Effector memory CD4-positive, alpha-beta T cell (primary cell): Measurements from ENCODE around the gene YPEL4.

ENCODE experiments used
- DNase-seq, 3 donors: peaks; one replicate each; pipeline ENCODE4 v3.0.0-alpha.2; 2020
- H3K27ac ChIP-seq: 2 replicates; pipeline ENCODE4 v1.7.0; 2013; ENCODE audit warnings: mild to moderate bottlenecking, low read length, moderate library complexity; ENCODE audit not compliant: insufficient read depth, poor library complexity, severe bottlenecking
- H3K27me3 ChIP-seq: replicated peaks from 2 replicates; pipeline ENCODE4 v1.7.0; 2013; ENCODE audit warnings: mild to moderate bottlenecking, low read length; ENCODE audit not compliant: insufficient read depth, control insufficient read depth, poor library complexity, severe bottlenecking
- H3K36me3 ChIP-seq: 2 replicates; pipeline ENCODE4 v1.7.0; 2013; ENCODE audit warnings: mild to moderate bottlenecking, low read length, moderate library complexity; ENCODE audit not compliant: control insufficient read depth, insufficient read depth
- H3K4me1 ChIP-seq: 2 replicates; pipeline ENCODE4 v1.7.0; 2013; ENCODE audit warnings: low read length, mild to moderate bottlenecking; ENCODE audit not compliant: control insufficient read depth, insufficient read depth, poor library complexity, severe bottlenecking
- H3K4me3 ChIP-seq: 2 replicates; pipeline ENCODE4 v1.7.0; 2013; ENCODE audit warnings: low read length, low read depth, mild to moderate bottlenecking; ENCODE audit not compliant: insufficient read depth, poor library complexity, severe bottlenecking
- H3K9me3 ChIP-seq: 2 replicates; pipeline ENCODE4 v1.7.0; 2013; ENCODE audit warnings: mild to moderate bottlenecking, low read length, moderate library complexity; ENCODE audit not compliant: control insufficient read depth

The YPEL4 gene

DNA sequence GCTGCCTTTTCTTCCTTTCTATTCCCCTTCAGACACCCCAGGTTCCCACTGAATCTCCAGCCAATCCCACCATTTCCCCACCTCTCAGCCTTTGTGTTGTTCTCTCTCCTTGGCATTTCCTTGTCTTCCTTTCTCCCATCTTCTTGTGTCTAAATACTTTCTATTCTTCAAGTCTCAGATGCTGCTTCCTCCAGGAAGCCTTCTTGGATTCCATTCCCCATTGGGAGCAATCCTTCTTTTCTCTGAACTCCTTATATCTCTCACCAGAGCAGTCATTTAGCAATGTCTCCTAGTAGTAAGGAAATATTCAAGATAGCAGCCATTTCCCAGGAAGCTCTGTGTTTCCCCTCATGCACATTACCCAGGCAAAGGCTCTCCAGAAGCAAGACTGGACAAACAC, 15.4 kb downstream of the YPEL4 start:
- H3K4me3 ChIP-seq, result no peak overlapping the region
- no peaks in the 10 kb centered on the region for H3K9me3 ChIP-seq
- peaks cover 15% of the 10 kb centered on the region for H3K4me1 ChIP-seq
- DNase-seq, result no peak
- H3K27ac ChIP-seq, result no peak overlapping the region
- no peaks in the 10 kb centered on the region for H3K36me3 ChIP-seq
- H3K27me3 ChIP-seq, result peaks cover 13% of the 10 kb centered on the region

DNA sequence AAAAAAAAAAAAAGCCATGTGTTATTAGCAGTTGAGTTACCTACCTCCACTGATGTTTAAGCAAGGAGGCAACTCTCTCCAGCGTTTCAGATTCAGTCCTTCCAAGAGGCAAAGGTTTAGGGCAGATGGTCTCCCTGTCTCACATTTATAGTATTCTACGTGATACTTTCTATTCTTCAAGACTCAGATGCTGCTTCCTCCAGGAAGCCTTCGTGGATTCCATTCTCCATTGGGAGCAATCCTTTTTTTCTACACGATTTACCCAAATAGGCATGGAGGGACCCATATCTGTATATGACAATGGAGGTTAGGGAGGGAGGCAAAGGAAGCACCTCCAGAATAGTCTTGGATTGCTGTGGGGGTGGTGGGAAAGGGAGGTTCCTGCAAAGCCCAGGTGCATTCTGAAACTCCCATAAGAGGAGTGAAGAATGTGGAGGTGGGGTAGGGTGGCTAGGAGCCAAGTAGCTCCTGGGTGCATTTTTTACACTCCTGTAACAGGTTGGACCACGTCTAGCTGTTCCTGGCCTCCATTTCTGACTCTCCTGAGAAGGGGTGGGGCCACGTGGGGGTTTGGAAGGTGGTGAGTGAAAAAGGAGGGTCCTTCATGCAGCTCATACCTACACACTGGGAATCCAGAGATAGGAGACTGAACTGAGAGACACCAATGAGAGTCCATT, 16.2 kb downstream of the YPEL4 start:
- Histone ChIP-seq H3K36me3 (no peaks in the 10 kb centered on the region), H3K27me3 (peaks cover 13% of the 10 kb centered on the region), H3K9me3 (no peaks in the 10 kb centered on the region), H3K27ac (no peak overlapping the region), H3K4me3 (no peak overlapping the region), H3K4me1 (peaks cover 7% of the 10 kb centered on the region)
- no peak for DNase-seq

DNA sequence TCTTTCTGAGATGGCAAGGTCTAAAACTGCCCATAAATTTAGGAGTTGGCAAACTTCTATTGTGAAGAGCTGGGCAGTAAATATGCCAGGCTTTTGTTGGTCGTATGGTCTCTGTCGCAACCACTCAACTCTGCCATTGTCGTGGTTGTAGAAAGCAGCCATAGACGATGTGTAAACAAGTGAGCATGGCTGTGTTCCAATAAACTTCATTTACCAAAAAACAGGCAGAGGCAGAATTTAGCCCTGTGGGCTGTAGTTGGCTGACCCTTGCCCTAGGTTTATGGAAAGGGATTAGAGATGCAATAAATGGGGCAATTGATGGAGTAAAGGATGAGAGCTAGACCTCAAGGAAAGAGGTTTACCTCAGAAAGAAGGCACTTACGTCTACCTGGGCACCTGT, 17.6 kb downstream of the YPEL4 start:
- DNase-seq, result no peak
- H3K9me3 ChIP-seq, result no peaks in the 10 kb centered on the region
- no peaks in the 10 kb centered on the region for H3K36me3 ChIP-seq
- H3K27me3 ChIP-seq, result no peaks in the 10 kb centered on the region
- no peaks in the 10 kb centered on the region for H3K4me1 ChIP-seq
- H3K27ac ChIP-seq, result no peak overlapping the region
- no peak overlapping the region for H3K4me3 ChIP-seq

DNA sequence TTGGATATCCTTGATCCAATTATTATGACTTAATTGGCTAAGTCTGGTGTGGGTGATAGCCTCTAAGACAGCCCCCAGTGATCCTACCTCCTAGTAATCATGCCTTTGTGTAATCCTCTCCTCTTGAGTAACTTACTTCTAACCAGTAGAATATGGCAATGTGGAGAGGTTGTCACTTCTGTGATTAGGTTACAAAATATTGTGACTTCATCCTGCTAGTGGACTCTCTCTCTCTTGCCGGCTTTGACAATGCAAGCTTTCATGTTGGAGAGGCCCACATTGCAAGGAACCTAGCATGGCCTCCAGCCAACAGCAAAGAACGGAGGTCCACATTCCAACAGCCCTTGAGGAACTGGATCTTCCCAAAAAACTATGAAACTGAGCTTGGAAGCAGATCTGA, 19.5 kb downstream of the YPEL4 start:
- Histone ChIP-seq H3K4me1 (no peaks in the 10 kb centered on the region), H3K36me3 (no peaks in the 10 kb centered on the region), H3K27ac (no peak overlapping the region), H3K27me3 (no peaks in the 10 kb centered on the region), H3K4me3 (no peak overlapping the region), H3K9me3 (no peaks in the 10 kb centered on the region)
- no peak for DNase-seq

DNA sequence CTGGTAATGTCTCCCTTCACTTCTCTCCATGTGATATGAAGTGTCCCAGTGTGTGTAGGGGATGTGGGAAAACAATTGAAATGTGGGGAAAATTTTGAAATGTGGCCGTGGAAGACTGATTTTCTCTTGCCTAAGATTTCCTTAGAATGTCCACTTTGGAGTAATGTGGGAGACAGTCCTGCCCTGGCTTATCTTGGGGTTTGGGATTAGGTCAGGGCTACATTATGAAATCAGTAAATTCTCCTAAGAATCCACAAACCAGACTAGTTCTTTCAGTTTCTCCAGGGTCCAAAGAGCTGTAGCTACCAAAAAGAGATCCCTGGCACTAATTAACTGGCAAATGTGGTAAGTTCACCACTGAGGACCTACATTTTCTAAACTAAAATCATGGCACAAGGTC, 22.8 kb downstream of the YPEL4 start:
- Histone ChIP-seq H3K36me3 (no peaks in the 10 kb centered on the region), H3K27ac (no peak overlapping the region), H3K4me1 (no peaks in the 10 kb centered on the region), H3K9me3 (no peaks in the 10 kb centered on the region), H3K27me3 (no peaks in the 10 kb centered on the region), H3K4me3 (no peak overlapping the region)
- no peak for DNase-seq

DNA sequence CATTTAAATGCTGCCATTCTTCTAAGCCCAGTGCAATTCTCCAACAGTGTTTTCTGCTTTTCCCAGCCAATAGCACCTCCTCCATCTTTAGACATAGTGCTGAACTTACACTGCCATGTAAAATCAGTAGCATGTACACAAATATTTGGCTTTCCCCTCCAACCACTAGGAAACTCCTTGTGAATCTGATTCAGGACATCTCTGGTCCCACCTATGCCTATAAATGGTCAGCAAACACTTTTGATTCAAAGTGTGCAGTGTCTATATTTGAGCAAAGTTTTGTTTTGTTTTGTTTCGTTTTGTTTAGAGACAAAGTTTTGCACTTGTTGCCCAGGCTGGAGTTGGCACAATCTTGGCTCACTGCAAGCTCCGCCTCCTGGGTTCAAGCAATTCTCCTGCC, 24.8 kb downstream of the YPEL4 start:
- Histone ChIP-seq H3K36me3 (no peaks in the 10 kb centered on the region), H3K4me3 (no peak overlapping the region), H3K27ac (no peak overlapping the region), H3K9me3 (no peaks in the 10 kb centered on the region), H3K4me1 (no peaks in the 10 kb centered on the region), H3K27me3 (no peaks in the 10 kb centered on the region)
- DNase-seq, result no peak

DNA sequence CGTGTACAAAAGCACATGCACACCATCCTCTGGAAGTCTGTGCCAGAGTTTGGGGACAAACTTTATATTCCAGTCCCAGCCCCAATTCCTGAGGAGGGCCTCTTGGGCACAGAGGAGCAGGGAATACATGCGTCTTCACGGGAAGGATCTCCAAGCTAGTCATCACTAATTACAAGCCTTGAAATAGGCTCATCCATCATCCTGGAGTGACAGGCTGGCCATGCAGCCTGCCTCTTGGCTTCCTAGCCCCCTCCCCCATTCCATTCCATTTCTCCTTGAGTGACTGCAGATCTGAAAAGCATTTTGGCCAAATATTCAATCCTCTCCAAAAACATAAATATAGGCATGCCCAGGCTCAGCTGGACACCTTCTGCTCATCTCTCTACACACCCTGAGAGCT, 27.4 kb downstream of the YPEL4 start:
- H3K27me3 ChIP-seq, result no peaks in the 10 kb centered on the region
- no peak overlapping the region for H3K4me3 ChIP-seq
- no peaks in the 10 kb centered on the region for H3K36me3 ChIP-seq
- no peaks in the 10 kb centered on the region for H3K4me1 ChIP-seq
- no peak for DNase-seq
- H3K9me3 ChIP-seq, result no peaks in the 10 kb centered on the region
- H3K27ac ChIP-seq, result no peak overlapping the region

DNA sequence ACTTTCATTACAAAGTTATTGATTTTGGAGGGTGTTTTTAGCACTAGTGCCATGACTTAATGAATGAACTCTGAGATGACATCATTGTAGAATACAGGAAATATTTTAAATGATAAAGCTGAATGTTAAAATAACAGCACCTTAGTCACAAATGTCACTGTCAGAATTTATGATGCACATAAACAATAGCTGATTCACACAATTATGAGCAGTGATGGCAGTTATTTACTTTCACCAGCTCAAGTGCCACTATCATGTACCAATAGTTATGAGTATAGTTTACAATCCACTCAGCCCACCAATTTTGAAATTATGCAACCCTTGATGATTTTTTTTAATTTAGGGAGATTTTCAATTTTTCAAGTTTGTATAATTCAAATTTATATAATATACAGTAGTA, 29.2 kb downstream of the YPEL4 start:
- no peaks in the 10 kb centered on the region for H3K9me3 ChIP-seq

DNA sequence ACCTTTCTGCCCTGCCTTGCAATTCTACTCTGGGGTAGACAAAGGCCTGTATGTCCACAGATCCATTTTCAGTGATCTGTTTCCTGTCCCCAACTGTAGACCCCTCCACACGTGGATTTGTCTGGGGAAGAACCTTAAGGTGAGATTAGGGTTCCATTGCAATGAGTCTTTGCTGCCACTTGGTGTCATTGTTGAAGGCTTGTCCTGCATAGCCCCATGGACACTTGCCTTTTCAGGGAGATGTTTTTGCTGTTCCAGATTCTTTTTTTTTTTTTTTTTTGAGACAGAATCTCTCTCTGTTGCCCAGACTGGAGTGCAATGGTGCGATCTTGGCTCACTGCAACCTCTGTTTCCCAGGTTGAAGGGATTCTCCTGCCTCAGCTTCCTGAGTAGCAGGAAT, 30.4 kb downstream of the YPEL4 start:
- no peaks in the 10 kb centered on the region for H3K9me3 ChIP-seq
- no peaks in the 10 kb centered on the region for H3K4me1 ChIP-seq
- no peak for DNase-seq
- H3K36me3 ChIP-seq, result no peaks in the 10 kb centered on the region
- H3K27me3 ChIP-seq, result no peaks in the 10 kb centered on the region
- no peak overlapping the region for H3K4me3 ChIP-seq
- no peak overlapping the region for H3K27ac ChIP-seq

More for the DNA sequence above, 29.2 kb downstream of the YPEL4 start:
- H3K4me1 ChIP-seq, result no peaks in the 10 kb centered on the region
- H3K36me3 ChIP-seq, result no peaks in the 10 kb centered on the region
- no peak overlapping the region for H3K27ac ChIP-seq
- no peaks in the 10 kb centered on the region for H3K27me3 ChIP-seq
- DNase-seq, result no peak
- H3K4me3 ChIP-seq, result no peak overlapping the region

DNA sequence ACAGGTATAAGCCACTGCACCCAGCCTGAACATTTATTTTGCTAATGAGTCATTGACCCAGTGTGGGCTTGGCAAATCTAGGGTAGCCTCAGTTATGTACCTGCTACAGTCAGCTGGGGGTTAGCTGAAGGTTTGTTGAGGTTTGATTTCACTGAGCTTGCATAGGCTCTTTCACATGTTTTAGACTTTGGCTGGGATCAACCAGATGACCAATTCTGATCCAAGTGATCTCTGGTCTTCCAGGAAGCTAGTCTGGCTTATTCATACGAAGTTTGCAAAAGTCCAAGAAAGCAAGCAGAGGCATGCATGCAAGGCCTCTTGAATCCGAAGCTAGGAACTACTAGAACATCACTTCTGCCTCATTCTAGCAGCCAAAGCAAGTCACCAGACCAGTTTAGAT, 31.3 kb downstream of the YPEL4 start:
- no peak for DNase-seq
- no peaks in the 10 kb centered on the region for H3K36me3 ChIP-seq
- H3K27ac ChIP-seq, result no peak overlapping the region
- H3K27me3 ChIP-seq, result no peaks in the 10 kb centered on the region
- no peaks in the 10 kb centered on the region for H3K9me3 ChIP-seq
- no peaks in the 10 kb centered on the region for H3K4me1 ChIP-seq
- H3K4me3 ChIP-seq, result no peak overlapping the region
